ENCODE data around the gene HOXC9. TPM values are rescaled to one million over a fixed set of nuclear protein-coding genes. Genes with fewer than 3 reads are reported as not detected.

The HOXC9 gene
- total RNA-seq, 4 donors from 2014 or later = 7.6 to 25.1 (median 13.0) TPM

DNA sequence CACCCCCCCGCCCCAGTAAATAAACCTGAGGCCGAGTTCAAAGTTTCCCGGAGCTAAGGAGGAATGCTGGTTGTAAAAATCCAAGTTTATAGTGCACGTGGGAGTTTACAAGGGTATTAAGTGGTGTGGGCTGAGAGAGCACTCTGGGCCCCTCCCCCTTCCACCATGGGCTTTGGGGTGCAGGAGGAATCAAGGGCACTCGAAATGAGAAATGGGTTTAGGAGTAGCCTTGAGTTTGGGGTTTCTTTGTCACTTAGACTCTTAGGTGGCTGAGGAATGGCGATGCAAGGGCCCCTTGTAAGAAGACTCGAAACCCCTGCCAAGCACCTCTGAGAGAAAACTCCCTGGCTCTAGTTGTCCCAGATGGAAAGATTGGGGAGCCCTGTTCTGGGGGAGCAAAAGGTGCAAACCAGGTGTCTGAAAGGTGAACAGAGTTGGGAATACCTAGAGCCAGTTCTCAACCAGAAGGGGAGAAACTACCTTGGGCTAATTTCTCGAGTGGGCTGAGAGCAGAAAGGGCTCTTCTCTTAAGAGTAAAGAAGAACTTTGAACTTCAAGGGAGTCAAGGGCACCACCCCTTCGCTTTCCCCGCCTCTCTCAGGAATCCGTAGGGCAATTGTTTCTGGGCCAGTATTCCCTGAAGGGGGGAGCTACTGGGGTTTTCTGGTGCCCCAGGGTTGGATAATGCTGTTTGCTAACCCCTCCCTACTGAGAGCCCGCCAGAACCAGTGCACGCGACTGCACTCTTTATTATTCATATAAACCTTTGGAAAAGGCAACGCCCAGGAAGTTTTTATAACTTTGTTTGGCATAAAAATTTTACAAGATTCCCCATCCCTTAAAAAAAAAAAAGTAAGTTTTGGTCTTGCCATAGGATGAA, 21.2 kb upstream of the HOXC9 start:
- TF ChIP-seq, protein P1, sequence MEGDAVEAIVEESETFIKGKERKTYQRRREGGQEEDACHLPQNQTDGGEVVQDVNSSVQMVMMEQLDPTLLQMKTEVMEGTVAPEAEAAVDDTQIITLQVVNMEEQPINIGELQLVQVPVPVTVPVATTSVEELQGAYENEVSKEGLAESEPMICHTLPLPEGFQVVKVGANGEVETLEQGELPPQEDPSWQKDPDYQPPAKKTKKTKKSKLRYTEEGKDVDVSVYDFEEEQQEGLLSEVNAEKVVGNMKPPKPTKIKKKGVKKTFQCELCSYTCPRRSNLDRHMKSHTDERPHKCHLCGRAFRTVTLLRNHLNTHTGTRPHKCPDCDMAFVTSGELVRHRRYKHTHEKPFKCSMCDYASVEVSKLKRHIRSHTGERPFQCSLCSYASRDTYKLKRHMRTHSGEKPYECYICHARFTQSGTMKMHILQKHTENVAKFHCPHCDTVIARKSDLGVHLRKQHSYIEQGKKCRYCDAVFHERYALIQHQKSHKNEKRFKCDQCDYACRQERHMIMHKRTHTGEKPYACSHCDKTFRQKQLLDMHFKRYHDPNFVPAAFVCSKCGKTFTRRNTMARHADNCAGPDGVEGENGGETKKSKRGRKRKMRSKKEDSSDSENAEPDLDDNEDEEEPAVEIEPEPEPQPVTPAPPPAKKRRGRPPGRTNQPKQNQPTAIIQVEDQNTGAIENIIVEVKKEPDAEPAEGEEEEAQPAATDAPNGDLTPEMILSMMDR (IDR thresholded peaks at IDR 0.05; ENCODE audit: low read depth) = no peak

DNA sequence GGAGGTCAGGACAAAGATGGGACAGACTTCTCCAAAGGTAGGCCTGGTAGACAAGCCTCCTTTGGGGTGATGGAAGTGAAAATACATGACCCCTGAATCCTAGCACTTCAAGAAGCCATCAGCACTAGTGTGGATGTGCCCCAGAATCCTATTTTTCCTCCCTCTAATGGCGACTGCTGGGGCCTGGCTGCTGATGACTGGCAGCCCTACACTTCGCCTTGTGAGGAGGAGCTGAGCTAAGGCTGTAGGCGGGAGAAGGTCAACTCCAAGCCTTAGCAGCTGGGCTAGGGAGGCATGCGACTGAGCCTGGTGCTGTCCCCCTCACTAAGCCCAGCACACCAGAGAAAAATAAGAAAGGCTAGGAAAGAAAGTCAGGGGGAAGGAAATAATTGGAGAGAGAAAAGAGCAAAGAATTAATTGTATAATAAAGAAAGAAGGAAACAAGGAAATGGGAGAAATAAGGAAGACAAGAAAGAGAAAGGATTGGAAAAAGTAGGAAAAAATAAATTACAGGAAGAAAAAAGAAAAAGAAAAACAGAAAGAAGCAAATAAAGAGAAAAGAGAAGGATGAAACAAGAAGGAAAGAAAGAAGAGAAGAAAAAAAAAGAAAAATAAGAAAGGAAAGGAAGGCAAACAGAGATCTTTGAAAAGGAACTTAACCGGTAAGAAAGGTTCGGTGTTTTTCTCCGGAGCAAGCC, 19.7 kb upstream of the HOXC9 start:
- TF ChIP-seq, protein P1 (IDR thresholded peaks at IDR 0.05; ENCODE audit: low read depth) = no peak

DNA sequence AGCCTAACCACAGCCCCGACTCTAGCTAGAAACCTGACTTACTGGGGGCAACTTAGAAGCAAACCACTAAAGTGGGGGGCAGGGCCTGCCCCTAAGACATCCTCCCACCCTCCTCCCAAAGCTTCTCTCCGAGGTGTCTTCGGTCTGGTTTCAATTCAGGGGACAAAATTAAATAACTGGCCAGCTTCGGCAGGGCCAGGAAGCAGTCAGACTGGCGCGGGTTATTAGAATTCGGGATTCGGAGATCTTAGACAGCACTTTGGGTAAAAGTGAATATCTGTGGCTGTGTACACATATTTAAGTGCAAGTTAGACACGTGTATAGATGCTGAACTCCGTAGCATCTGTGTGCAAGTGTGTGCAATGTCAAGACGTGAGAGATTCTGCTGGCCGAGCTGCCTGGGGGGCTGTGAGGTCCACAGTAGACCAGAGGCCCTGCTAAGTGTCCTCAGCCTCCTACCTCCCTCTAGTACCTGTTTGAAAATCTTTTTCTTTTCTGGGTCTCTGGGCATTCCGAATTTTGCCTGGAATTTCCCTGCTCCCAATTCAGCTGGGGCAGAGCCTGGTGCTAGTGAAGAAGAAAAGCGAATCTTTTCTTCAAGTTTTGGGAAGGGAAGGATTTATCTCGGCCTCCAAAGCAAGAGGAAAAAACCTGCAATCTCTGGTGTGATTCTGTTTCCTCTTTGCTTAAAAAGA, 19.0 kb upstream of the HOXC9 start:
- TF ChIP-seq, protein P1 (IDR thresholded peaks at IDR 0.05; ENCODE audit: low read depth) = no peak

DNA sequence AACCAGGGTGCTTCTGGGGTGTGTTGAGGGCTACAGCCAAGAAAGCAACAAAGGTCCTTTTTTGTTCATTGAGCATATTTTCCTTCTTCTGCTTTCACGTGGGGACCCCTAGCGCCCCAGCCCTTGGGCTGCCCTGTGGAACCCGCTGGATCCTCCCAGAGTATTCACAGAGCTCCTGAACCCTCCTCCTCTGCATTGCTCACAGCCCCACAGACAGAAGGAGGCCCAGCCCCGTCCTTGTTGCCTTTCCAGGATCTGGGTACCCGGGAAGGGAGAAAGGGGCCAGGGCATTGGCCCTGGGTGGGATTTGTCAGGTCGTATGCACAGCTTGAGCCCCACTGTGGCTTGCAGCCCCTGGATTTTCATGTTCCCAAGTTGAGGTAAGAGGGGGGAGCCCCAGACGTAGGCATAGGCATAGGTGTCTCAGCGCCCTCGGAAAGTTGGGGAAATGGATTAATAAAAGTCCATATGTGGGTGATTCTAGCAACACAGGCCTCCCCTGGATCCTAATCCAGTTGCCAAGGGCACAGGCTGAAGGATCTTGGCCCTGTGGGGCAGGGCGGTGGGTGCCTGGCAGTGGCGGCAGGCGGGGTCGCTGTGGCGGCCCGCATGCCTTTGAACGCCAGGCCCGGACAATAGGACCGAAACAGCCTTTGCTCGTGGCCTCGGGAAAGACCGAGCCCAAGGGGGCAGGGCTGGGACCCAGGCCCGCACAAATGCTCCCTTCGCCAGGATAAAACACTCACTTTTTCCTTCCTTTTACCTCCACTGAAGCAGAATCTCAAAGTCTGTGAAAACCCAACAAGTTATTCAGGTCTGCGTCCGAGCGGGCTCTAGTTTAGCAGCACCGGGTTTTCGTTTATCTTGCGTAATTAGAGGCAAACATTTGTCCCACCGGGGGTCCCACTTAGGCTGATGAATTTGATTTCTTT, 18.1 kb upstream of the HOXC9 start:
- TF ChIP-seq, protein P1 (IDR thresholded peaks at IDR 0.05; ENCODE audit: low read depth) = no peak

DNA sequence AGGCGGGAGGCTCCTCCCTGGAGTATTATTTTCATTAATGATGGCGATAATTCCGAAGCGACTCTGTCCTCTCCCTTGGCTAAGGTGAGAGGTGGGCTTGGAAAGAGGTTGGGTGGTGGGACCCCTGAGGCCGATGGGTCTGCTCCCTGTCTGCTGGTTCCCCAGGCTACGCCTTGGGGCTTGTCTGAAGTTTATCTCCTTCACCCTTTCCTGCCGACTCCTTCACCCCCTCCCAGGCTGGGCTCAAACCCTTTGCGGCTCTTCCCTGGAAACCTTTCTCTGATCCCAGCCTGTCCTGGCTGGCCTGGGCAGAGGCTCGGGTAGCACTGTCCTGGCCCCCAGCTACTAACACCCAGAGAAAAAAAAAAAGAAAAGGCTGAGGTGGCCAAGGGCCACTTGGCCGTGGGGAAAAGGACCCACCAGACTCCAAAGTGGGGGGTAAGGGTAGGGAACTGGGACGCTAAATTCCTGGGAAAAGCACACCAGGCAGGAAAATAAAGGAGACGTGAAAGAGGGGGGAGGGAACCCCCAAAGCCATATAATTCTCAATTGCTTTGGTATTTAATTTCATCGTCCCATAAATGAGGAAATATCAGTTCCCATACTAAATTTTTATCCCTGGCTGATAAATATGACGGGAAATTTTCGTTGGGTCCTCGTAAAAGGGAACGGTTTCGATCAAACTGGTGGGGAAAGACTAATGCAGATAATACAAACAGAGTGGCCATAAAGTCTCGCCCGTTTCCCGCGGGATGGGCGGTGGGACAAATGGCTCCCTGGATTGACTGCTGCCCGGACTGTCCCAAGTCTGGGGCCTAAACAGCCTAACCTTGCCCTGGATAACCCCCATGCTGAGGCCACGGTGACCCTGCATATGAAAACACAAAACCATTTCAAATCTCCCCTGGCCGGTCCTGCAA, 17.1 kb upstream of the HOXC9 start:
- TF ChIP-seq, protein P1 (IDR thresholded peaks at IDR 0.05; ENCODE audit: low read depth) = no peak

DNA sequence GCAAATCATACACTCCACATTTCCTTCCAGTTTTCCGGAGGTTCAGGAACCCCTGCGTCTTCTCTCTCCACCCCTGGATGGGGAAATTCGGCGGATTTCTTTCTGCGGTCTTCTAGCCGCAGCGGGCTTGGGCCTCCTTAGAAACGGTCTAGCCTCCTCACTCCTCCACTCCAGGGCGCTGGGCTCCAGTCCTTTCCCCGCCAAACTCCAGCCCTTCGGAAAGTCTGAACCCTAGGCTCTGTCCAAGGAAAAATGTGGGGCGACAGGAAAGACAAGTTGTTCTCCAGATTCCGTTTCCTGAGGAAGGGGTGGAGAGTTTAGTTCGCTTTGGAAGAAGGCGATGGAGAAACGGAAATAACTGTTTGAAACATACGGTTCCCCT, 16.4 kb upstream of the HOXC9 start:
- TF ChIP-seq, protein P1 (IDR thresholded peaks at IDR 0.05; ENCODE audit: low read depth) = no peak
